Measurements from ENCODE around the gene WNK1. TPM values are rescaled to one million over a fixed set of nuclear protein-coding genes. Genes with fewer than 3 reads are reported as not detected.

Gene WNK1
- total and polyA plus RNA-seq, 2 donors (not counting 3 experiments of a cell fraction or from before 2014, with no cell fraction given): 46.3 to 108 TPM

GRCh38 chr12:749751-750270 is 2.6 kb upstream of the WNK1 start:
- POLR2A ChIA-PET: no interaction called here
- dilution Hi-C loops (cut with MboI; ENCODE audit: extremely low pct_ligation_motif_present, low sequenced_read_pairs): no loop called here

More at GRCh38 chr12:749751-750270, 2.6 kb upstream of the WNK1 start:
- Histone ChIP-seq H3K4me2 (ENCODE audit: insufficient read depth, low read length) (no peak overlapping the region), H3K4me3 (replicated peaks in 1 of 3; ENCODE audit: insufficient read depth in 1 of 3, low read depth in 1 of 3, low read length in 3 of 3) (no peak overlapping the region), H3K9me1 (replicated peaks; ENCODE audit: control insufficient read depth, extremely low read depth, insufficient read depth, low read length) (no peaks in the 10 kb centered on the region), H3K9ac (replicated peaks; ENCODE audit: extremely low read depth, insufficient read depth, low read length) (no peak overlapping the region), H3K36me3 (ENCODE audit: control insufficient read depth in 2 of 2, extremely low read depth in 1 of 2, insufficient read depth in 2 of 2, low read length in 2 of 2) (no peaks in the 10 kb centered on the region), H3K9me3 (replicated peaks; ENCODE audit: control insufficient read depth, insufficient read depth, low read length) (no peaks in the 10 kb centered on the region), H2AFZ (ENCODE audit: low read depth, low read length) (peak overlapping the region; percentile 40), H3K27me3 (ENCODE audit: control insufficient read depth in 2 of 2, insufficient read depth in 2 of 2, low read length in 2 of 2) (no peaks in the 10 kb centered on the region), H4K20me1 (replicated peaks; ENCODE audit: control insufficient read depth, extremely low read depth, insufficient read depth, low read length) (peaks cover 8% of the 10 kb centered on the region), H3K79me2 (ENCODE audit: control insufficient read depth, insufficient read depth, low read length) (peaks cover 23% of the 10 kb centered on the region), H3K27ac (ENCODE audit: insufficient read depth, low read depth, low read length) (no peak overlapping the region), H3K4me1 (ENCODE audit: control insufficient read depth, extremely low read depth, insufficient read depth, low read length) (peaks cover 17% of the 10 kb centered on the region)
- no TSS peak for BruUV-seq (replicated peaks)
- no peak for TF ChIP-seq GATA2 (IDR thresholded peaks at IDR 0.05; ENCODE audit: insufficient read depth, insufficient read length, low read depth, low read length)
- TF ChIP-seq FOS (IDR thresholded peaks at IDR 0.05; ENCODE audit: borderline replicate concordance, insufficient read depth, low read length): no peak
- TF ChIP-seq MAX (IDR thresholded peaks at IDR 0.05; ENCODE audit: insufficient read depth, insufficient read length): no peak
- no peak for TF ChIP-seq POLR2AphosphoS5 (IDR thresholded peaks at IDR 0.05; ENCODE audit: insufficient read depth, low read depth, low read length)
- TF ChIP-seq CTCF (IDR thresholded peaks at IDR 0.05; ENCODE audit: extremely low read depth in 1 of 2, insufficient read depth in 1 of 2, low read depth in 1 of 2, low read length in 2 of 2): no peak
- TF ChIP-seq JUN (IDR thresholded peaks at IDR 0.05; ENCODE audit: borderline replicate concordance, insufficient read depth, insufficient read length, low read depth): no peak
- no peak for TF ChIP-seq EZH2 (IDR thresholded peaks at IDR 0.05; ENCODE audit: borderline replicate concordance, low read depth, low read length, severe bottlenecking)
- TF ChIP-seq POLR2A (IDR thresholded peaks at IDR 0.05; ENCODE audit: low read depth, low read length): no peak
- TF ChIP-seq MYC (IDR thresholded peaks at IDR 0.05; ENCODE audit: low read depth, low read length): no peak
- intact Hi-C loops (cut with micrococcal nuclease): loop anchor here (10.0 kb wide), 1 partner anchor 835 kb away; no protein-coding TSS in a partner anchor
- DNase-seq (ENCODE audit: low read depth, low spot score): no peak
- CTCF ChIA-PET: interaction anchor here (0.9 to 6.4 kb wide), 12 partner anchors 8 to 181 kb away, joined by 4 to 182 read pairs (median 29); no protein-coding TSS in a partner anchor
- no peak for FAIRE-seq

Data from endothelial cell of umbilical vein (primary cell).